IMR-90 (cell line): ENCODE results near the gene DDX20. TPM values are rescaled to one million over a fixed set of nuclear protein-coding genes. Genes with fewer than 3 reads are reported as not detected.
A peak's percentile ranks its signal among the peaks of the same experiment; 100 is the strongest.

Experiments
- ATAC-seq: fragments of 200-7000 bp; cut with Tn5 transposase; 2 replicates; pipeline ENCODE4 v1.9.1; 2020; ENCODE audit warnings: low read depth, mild to moderate bottlenecking, moderate library complexity
- BruUV-seq: library from RNA; stranded (reverse); fragments of 400-500 nt; replicated peaks from 2 replicates; lab custom pipeline; 2021; lab: Mats Ljungman, UMichigan
- CTCF ChIA-PET: fragments of 300-600 bp; formaldehyde crosslinking; extraction: SDS; loops from one replicate; lab custom pipeline; 2021; ENCODE audit warnings: antibody characterized with exemption; lab: Yijun Ruan, JAX
- POLR2A ChIA-PET: fragments of 300-600 bp; sonication (Branson Sonifier 250); formaldehyde crosslinking; loops from one replicate; lab custom pipeline; 2022; ENCODE audit warnings: antibody characterized with exemption; ENCODE audit not compliant: unreplicated experiment; lab: Charles Lee
- DNase-seq: peaks from one replicate; pipeline ENCODE4 v3.0.0; 2013
- H2AFZ ChIP-seq: replicated peaks from 2 replicates; pipeline ENCODE3; 2013; ENCODE audit warnings: low read length, mild to moderate bottlenecking; ENCODE audit not compliant: poor library complexity
- H2AK5ac ChIP-seq: 2 replicates; pipeline ENCODE4 v1.6.1; 2013; ENCODE audit warnings: low read depth, low read length, inconsistent platforms
- H2AK9ac ChIP-seq: replicated peaks from 2 replicates; pipeline ENCODE3; 2013; ENCODE audit warnings: mild to moderate bottlenecking, low read depth, low read length, moderate library complexity; ENCODE audit not compliant: poor library complexity
- H2BK120ac ChIP-seq: 2 replicates; pipeline ENCODE4 v1.6.1; 2013; ENCODE audit warnings: low read depth, low read length, inconsistent platforms
- H2BK15ac ChIP-seq: 3 replicates; pipeline ENCODE4 v1.6.1; 2013; ENCODE audit warnings: low read depth, low read length, inconsistent platforms
- H2BK20ac ChIP-seq: 2 replicates; pipeline ENCODE4 v1.6.1; 2013; ENCODE audit warnings: low read depth, mild to moderate bottlenecking, inconsistent platforms, low read length, moderate library complexity
- H2BK5ac ChIP-seq: 2 replicates; pipeline ENCODE4 v1.6.1; 2013; ENCODE audit warnings: mild to moderate bottlenecking, low read depth, low read length, inconsistent platforms; ENCODE audit not compliant: poor library complexity, severe bottlenecking
- H3K14ac ChIP-seq: replicated peaks from 2 replicates; pipeline ENCODE4 v1.6.1; 2013; ENCODE audit warnings: low read depth, low read length, inconsistent platforms
- H3K18ac ChIP-seq: 2 replicates; pipeline ENCODE4 v1.6.1; 2013; ENCODE audit warnings: low read depth, low read length, control low read depth
- H3K23ac ChIP-seq: 2 replicates; pipeline ENCODE4 v1.6.1; 2013; ENCODE audit warnings: low read depth, low read length, inconsistent platforms
- H3K27ac ChIP-seq: 2 replicates; pipeline ENCODE4 v1.5.1; 2013; ENCODE audit warnings: mild to moderate bottlenecking, control low read depth, low read length; ENCODE audit not compliant: insufficient read depth
- H3K27me3 ChIP-seq: 2 replicates; pipeline ENCODE4 v1.6.1; 2013; ENCODE audit warnings: low read length; ENCODE audit not compliant: control insufficient read depth, insufficient read depth
- H3K36me3 ChIP-seq: 2 replicates; pipeline ENCODE4 v1.6.1; 2013; ENCODE audit warnings: low read length, mixed read lengths; ENCODE audit not compliant: control insufficient read depth, insufficient read depth
- H3K4ac ChIP-seq: 2 replicates; pipeline ENCODE4 v1.6.1; 2013; ENCODE audit warnings: low read depth, low read length, inconsistent platforms
- H3K4me1 ChIP-seq: 2 replicates; pipeline ENCODE4 v1.6.1; 2013; ENCODE audit warnings: low read length, mixed read lengths; ENCODE audit not compliant: control insufficient read depth, insufficient read depth
- H3K4me2 ChIP-seq: 2 replicates; pipeline ENCODE4 v1.6.1; 2013; ENCODE audit warnings: low read depth, mild to moderate bottlenecking, control low read depth, low read length, moderate library complexity
- H3K4me3 ChIP-seq: 2 replicates; pipeline ENCODE4 v1.5.1; 2013; ENCODE audit warnings: low read depth, mild to moderate bottlenecking, control low read depth, low read length, moderate library complexity; ENCODE audit not compliant: insufficient read depth
- H3K56ac ChIP-seq: 2 replicates; pipeline ENCODE4 v1.6.1; 2013; ENCODE audit warnings: low read length, inconsistent platforms; ENCODE audit not compliant: insufficient read depth; ENCODE audit errors: extremely low read depth
- H3K79me1 ChIP-seq, 2 experiments: 2 replicates each; pipeline ENCODE4 v1.6.1; 2013; ENCODE audit warnings: low read length in 2 of 2, inconsistent platforms in 1 of 2, low read depth in 1 of 2
- H3K9ac ChIP-seq: 2 replicates; pipeline ENCODE4 v1.6.1; 2013; ENCODE audit warnings: low read depth, low read length, control low read depth
- H3K9me1 ChIP-seq: 2 replicates; pipeline ENCODE4 v1.6.1; 2013; ENCODE audit warnings: low read length, inconsistent platforms; ENCODE audit not compliant: insufficient read depth
- H3K9me3 ChIP-seq: 2 replicates; pipeline ENCODE4 v1.6.1; 2013; ENCODE audit warnings: low read length; ENCODE audit not compliant: control insufficient read depth, insufficient read depth
- H4K20me1 ChIP-seq: 2 replicates; pipeline ENCODE4 v1.6.1; 2013; ENCODE audit warnings: low read length, inconsistent platforms; ENCODE audit not compliant: insufficient read depth
- H4K5ac ChIP-seq: 2 replicates; pipeline ENCODE4 v1.6.1; 2013; ENCODE audit warnings: mild to moderate bottlenecking, low read depth, low read length, control low read depth
- H4K8ac ChIP-seq, 2 experiments: 2 replicates each; pipeline ENCODE4 v1.6.1; 2013; ENCODE audit warnings: low read depth in 2 of 2, low read length in 2 of 2, control low read depth in 1 of 2, inconsistent platforms in 1 of 2
- H4K91ac ChIP-seq: 2 replicates; pipeline ENCODE4 v1.6.1; 2013; ENCODE audit warnings: low read depth, low read length, inconsistent platforms; ENCODE audit not compliant: insufficient read depth
- CEBPB ChIP-seq: IDR thresholded peaks from 2 replicates; pipeline ENCODE4 v1.6.1; 2012; ENCODE audit warnings: low read depth, low read length, improper control_type of control experiment
- ELK1 ChIP-seq: fragments of 150-350 bp; IDR thresholded peaks from 2 replicates; pipeline ENCODE4 v1.6.1; 2016; ENCODE audit warnings: low read depth, mild to moderate bottlenecking, low read length, moderate library complexity, borderline replicate concordance
- NFE2L2 ChIP-seq: fragments of 150-350 bp; IDR thresholded peaks from 2 replicates; pipeline ENCODE4 v1.6.1; 2016; ENCODE audit warnings: low read depth, mild to moderate bottlenecking, low read length
- WGBS, 2 experiments: methylation state at CpG; one replicate each; pipeline versions ENCODE4 v1.1.5 to v1.1.7; 2013; ENCODE audit warnings: missing lambda C conversion rate in 2 of 2; ENCODE audit not compliant: insufficient read length in 1 of 2; ENCODE audit errors: extremely low coverage in 2 of 2; 5-methylcytosine and 5-hydroxymethylcytosine counted together
- dilution Hi-C: fragments of 300-500 bp; cut with HindIII; formaldehyde crosslinking; loops from one replicate; pipeline ENCODE4 v1.14.3; 2018; ENCODE audit warnings: low sequenced_read_pairs; ENCODE audit not compliant: unreplicated experiment
- in situ Hi-C: fragments of 300-500 bp; cut with MboI; formaldehyde crosslinking; loops from 3 replicates; pipeline ENCODE4 v1.14.3; 2019; ENCODE audit warnings: low sequenced_read_pairs, inconsistent platforms, mixed read lengths
- intact Hi-C: fragments of 100-400 bp; cut with micrococcal nuclease; formaldehyde crosslinking; loops from 2 replicates; pipeline ENCODE4 v1.10.0; 2022
- polyA plus RNA-seq, 3 experiments: library from polyadenylated mRNA; depleted of rRNA; stranded (reverse); fragments of >200 nt; gene quantifications; 2 replicates each; pipeline ENCODE4 v1.2.3, GENCODE V29; 2012; ENCODE audit warnings: low replicate concordance in 1 of 3
- total RNA-seq: library from RNA; depleted of rRNA; stranded (reverse); fragments of >200 nt; gene quantifications from 2 replicates; pipeline ENCODE4 v1.2.3, GENCODE V29; 2012

The DDX20 gene
- total and polyA plus RNA-seq, 2 of the 4 experiments (the other 2 are of a cell fraction) = 5.7 to 10.9 TPM

- Histone ChIP-seq H2BK20ac (peak overlapping the region; percentile 68), H3K4me2 (peak overlapping the region; percentile 35; the same call in 1 of the 2 replicates), H3K4me1 (peaks cover 10% of the 10 kb centered on the region), H3K27me3 (no peaks in the 10 kb centered on the region), H4K20me1 (no peaks in the 10 kb centered on the region), H3K4ac (peak overlapping the region; percentile 90), H3K56ac (peak overlapping the region; percentile 53; the same call in 1 of the 2 replicates), H4K5ac (no peak overlapping the region; the same call in 1 of the 2 replicates), H2BK120ac (peak overlapping the region; percentile 92), H3K9ac (no peak overlapping the region), H3K36me3 (peaks cover 7% of the 10 kb centered on the region; the same call in 1 of the 2 replicates), H2AK5ac (peak overlapping the region; percentile 80), H3K79me1 (peaks cover 0 to 31% of the 10 kb centered on the region in 2 experiments; a peak in 2 of 4 replicates), H2AK9ac (no peak overlapping the region), H4K91ac (peak overlapping the region; percentile 91), H3K27ac (peak overlapping the region; percentile 65), H2BK15ac (peak overlapping the region; percentile 91; the same call in 2 of the 3 replicates), H3K4me3 (no peak overlapping the region), H3K9me1 (peaks cover 7% of the 10 kb centered on the region; the same call in 1 of the 2 replicates), H3K14ac (peak overlapping the region; percentile 27; the same call in 1 of the 2 replicates), H3K18ac (peak overlapping the region; percentile 90; the same call in 1 of the 2 replicates), H3K9me3 (no peaks in the 10 kb centered on the region), H4K8ac (peak overlapping the region; percentile 76 to 81), H2AFZ (no peak overlapping the region), H2BK5ac (peak overlapping the region; percentile 73), H3K23ac (peak overlapping the region; percentile 48; the same call in 1 of the 2 replicates)
- in situ Hi-C loops (no loop called here), dilution Hi-C loops (no loop called here), intact Hi-C loops (no loop called here)
- ATAC-seq (0 out of 2 replicates have a peak, but pooled peaks have one; percentile 38), DNase-seq (peak; percentile 51)
- no peak for TF ChIP-seq ELK1
- peak; percentile 90 for TF ChIP-seq CEBPB
- no peak for TF ChIP-seq NFE2L2
- ChIA-PET POLR2A (no interaction called here), CTCF (interaction anchor here (1.2 to 1.6 kb wide), 2 partner anchors 47 to 200 kb away, joined by 3 to 9 read pairs; no protein-coding TSS in a partner anchor)
- BruUV-seq = no TSS peak
- no CpG with 5 or more reads among the region's 9 CpGs for WGBS, 2 experiments
Observed at GRCh38 chr1:111707906-111708305, 47.8 kb upstream of the DDX20 start.
